ENCODE results near the gene MALL.

Gene MALL

DNA sequence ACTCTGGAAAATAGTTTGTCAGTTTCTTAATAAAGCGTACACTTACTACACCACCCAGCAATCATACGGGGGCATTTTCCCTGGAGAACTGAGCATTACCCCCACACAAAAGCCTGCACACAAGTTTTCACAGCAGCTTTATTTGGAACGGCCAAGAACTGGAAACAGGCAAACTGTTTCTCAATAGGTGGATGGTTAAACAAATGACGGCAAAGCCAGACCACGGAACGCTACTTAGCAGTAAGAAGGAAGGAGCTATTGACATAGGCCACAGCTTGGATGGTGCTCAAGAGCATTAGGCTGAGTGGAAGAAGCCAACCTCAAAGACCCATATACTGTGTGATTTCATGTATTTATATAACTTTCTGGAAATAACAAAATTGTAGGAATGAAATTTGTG lies 9.0 kb downstream of the MALL start:
- Histone ChIP-seq H3K4me1 (ENCODE audit: control extremely low read depth in 1 of 4, control insufficient read depth in 4 of 4, insufficient read depth in 4 of 4, low read length in 3 of 4) (peaks cover 0 to 26% (median 10%) of the 10 kb centered on the region in 4 experiments), H3K27me3 (replicated peaks in 2 of 5; ENCODE audit: control insufficient read depth in 4 of 5, insufficient read depth in 5 of 5, low read length in 4 of 5) (no peaks in the 10 kb centered on the region), H3K9me3 (ENCODE audit: control extremely low read depth in 1 of 5, control insufficient read depth in 4 of 5, insufficient read depth in 2 of 5, low read depth in 1 of 5, low read length in 4 of 5) (peaks cover 0 to 4% (median 0%) of the 10 kb centered on the region in 5 experiments), H3K27ac (ENCODE audit: insufficient read depth in 1 of 2, low read depth in 1 of 2, low read length in 2 of 2, poor library complexity in 1 of 2, severe bottlenecking in 2 of 2) (no peak overlapping the region), H3K36me3 (ENCODE audit: control insufficient read depth in 4 of 4, insufficient read depth in 4 of 4, low read length in 3 of 4) (no peaks in the 10 kb centered on the region), H3K4me3 (ENCODE audit: control insufficient read depth in 1 of 7, extremely low read depth in 1 of 7, insufficient read depth in 4 of 7, low read depth in 2 of 7, low read length in 6 of 7) (no peak overlapping the region)
- peak in 2 of 3 donors; percentile 41 to 50 for DNase-seq
- POLR2A ChIA-PET = no interaction called here
- WGBS (ENCODE audit: insufficient coverage) = 61% methylated on average over 3 of the region's 6 CpGs
- CTCF ChIA-PET = interaction anchor here (1.8 kb wide), 1 partner anchor 10 kb away, joined by 6 read pairs; no protein-coding TSS in a partner anchor

DNA sequence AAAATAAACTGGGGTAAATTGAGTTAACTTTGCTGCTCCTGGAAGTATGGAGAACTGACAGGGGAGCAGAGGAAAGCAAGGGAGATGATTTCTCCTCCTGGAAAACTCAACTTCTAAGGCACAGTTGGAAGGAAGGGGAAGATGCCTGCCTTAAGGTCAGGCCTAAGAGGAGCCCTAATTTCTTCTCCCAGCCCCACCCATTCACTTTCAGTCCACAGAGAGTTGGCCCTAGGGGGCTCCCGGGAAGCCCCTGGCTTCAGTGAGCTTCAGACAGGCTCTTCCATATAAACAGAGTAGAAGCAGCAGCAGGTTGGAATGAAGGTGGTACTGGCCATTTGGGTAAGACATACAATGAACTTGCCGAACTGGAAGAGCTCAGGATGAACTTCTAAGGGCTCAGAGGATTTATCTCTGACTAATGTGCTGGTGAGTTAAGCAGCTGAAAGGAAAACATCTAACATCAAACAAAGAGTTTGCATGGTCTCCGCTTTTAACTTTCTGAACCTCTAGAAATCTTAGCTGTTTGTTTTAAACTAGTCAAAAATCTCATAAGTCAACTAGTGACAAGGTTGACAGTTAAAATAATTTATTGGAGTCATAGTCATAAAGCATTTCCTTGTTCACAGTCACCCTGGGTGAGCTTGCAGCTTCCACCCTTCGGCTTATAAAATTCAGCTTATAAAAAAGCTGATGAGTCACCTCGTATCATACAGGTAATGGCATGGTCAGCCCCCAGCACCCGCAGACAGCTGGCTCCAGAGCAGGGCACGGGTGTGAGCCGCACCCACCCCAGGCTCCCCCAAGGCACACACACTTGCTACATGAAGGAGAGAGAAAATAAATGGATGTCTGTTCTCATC lies 9.8 kb downstream of the MALL start:
- peak overlapping the region in 1 of 7 experiments; percentile 38 for H3K4me3 ChIP-seq (ENCODE audit: control insufficient read depth in 1 of 7, extremely low read depth in 1 of 7, insufficient read depth in 4 of 7, low read depth in 2 of 7, low read length in 6 of 7)
- POLR2A ChIA-PET = no interaction called here
- WGBS (ENCODE audit: insufficient coverage) = 11% methylated on average over 4 of the region's 8 CpGs

GRCh38 chr2:110105183-110105582 lies 10.4 kb downstream of the MALL start:
- 98% methylated on average over 4 of the region's 4 CpGs for WGBS (ENCODE audit: insufficient coverage)
- no peak for DNase-seq

More for the DNA sequence above, 9.8 kb downstream of the MALL start:
- H3K36me3 ChIP-seq (ENCODE audit: control insufficient read depth in 4 of 4, insufficient read depth in 4 of 4, low read length in 3 of 4) = no peaks in the 10 kb centered on the region
- H3K27me3 ChIP-seq (replicated peaks in 2 of 5; ENCODE audit: control insufficient read depth in 4 of 5, insufficient read depth in 5 of 5, low read length in 4 of 5) = no peaks in the 10 kb centered on the region
- no peak overlapping the region for H3K27ac ChIP-seq (ENCODE audit: insufficient read depth in 1 of 2, low read depth in 1 of 2, low read length in 2 of 2, poor library complexity in 1 of 2, severe bottlenecking in 2 of 2)
- DNase-seq = peak; percentile 36 to 92 (median 80)
- H3K9me3 ChIP-seq (ENCODE audit: control extremely low read depth in 1 of 5, control insufficient read depth in 4 of 5, insufficient read depth in 2 of 5, low read depth in 1 of 5, low read length in 4 of 5) = peaks cover 0 to 3% (median 0%) of the 10 kb centered on the region in 5 experiments
- CTCF ChIA-PET = interaction anchor here (0.9 to 1.8 kb wide), 2 partner anchors 9 to 10 kb away, joined by 3 to 6 read pairs; no protein-coding TSS in a partner anchor
- H3K4me1 ChIP-seq (ENCODE audit: control extremely low read depth in 1 of 4, control insufficient read depth in 4 of 4, insufficient read depth in 4 of 4, low read length in 3 of 4) = peaks cover 0 to 34% (median 18%) of the 10 kb centered on the region in 4 experiments

DNA sequence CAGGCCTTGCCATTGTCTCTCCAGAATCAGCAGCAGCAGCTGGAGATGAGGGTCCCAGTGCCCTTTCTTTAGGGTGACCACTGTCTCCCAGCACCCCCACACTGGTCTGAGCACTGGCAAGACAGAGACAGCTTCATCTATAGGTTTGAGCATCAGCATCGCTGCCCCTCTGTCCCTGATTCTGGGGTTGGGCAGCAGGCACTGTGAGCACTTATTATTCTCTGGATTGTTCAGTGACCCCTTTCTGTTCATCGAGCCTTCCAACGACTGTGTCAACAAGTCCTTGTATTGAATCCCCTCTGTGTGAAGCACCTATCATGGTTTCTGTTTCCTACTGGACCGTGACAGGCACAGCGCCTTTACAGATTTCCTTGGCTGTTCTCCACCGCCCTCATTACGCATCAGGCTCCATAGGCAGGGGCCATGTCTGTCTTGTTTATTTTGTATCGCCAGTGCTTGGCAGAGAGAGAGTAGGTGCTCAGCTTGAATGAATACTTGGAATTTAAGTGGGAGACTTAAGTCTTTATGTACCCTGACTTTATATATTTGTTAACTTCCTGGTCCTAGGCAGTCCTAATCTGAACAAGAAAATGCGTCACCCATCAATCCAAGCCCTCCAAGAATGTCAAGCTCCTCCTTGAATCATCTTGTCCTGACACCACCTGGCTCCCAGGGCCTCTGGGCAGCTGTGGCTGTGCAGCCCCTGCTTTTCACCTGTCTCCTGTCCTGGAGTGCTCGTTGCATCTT lies 11.4 kb downstream of the MALL start:
- POLR2A ChIA-PET = no interaction called here
- no peaks in the 10 kb centered on the region for H3K36me3 ChIP-seq (ENCODE audit: control insufficient read depth in 4 of 4, insufficient read depth in 4 of 4, low read length in 3 of 4)
- 95% methylated on average over 10 of the region's 10 CpGs for WGBS (ENCODE audit: insufficient coverage)
- DNase-seq = no peak
- no peak overlapping the region for H3K27ac ChIP-seq (ENCODE audit: insufficient read depth in 1 of 2, low read depth in 1 of 2, low read length in 2 of 2, poor library complexity in 1 of 2, severe bottlenecking in 2 of 2)
- CTCF ChIA-PET = no interaction called here
- H3K4me3 ChIP-seq (ENCODE audit: control insufficient read depth in 1 of 7, extremely low read depth in 1 of 7, insufficient read depth in 4 of 7, low read depth in 2 of 7, low read length in 6 of 7) = no peak overlapping the region
- H3K4me1 ChIP-seq (ENCODE audit: control extremely low read depth in 1 of 4, control insufficient read depth in 4 of 4, insufficient read depth in 4 of 4, low read length in 3 of 4) = peaks cover 0 to 39% (median 24%) of the 10 kb centered on the region in 4 experiments
- no peaks in the 10 kb centered on the region for H3K27me3 ChIP-seq (replicated peaks in 2 of 5; ENCODE audit: control insufficient read depth in 4 of 5, insufficient read depth in 5 of 5, low read length in 4 of 5)
- H3K9me3 ChIP-seq (ENCODE audit: control extremely low read depth in 1 of 5, control insufficient read depth in 4 of 5, insufficient read depth in 2 of 5, low read depth in 1 of 5, low read length in 4 of 5) = peaks cover 0 to 2% (median 0%) of the 10 kb centered on the region in 5 experiments

More at GRCh38 chr2:110105183-110105582, 10.4 kb downstream of the MALL start:
- no peaks in the 10 kb centered on the region for H3K36me3 ChIP-seq (ENCODE audit: control insufficient read depth in 4 of 4, insufficient read depth in 4 of 4, low read length in 3 of 4)
- peaks cover 0 to 2% (median 0%) of the 10 kb centered on the region in 5 experiments for H3K9me3 ChIP-seq (ENCODE audit: control extremely low read depth in 1 of 5, control insufficient read depth in 4 of 5, insufficient read depth in 2 of 5, low read depth in 1 of 5, low read length in 4 of 5)
- ChIA-PET POLR2A (no interaction called here), CTCF (no interaction called here)
- H3K4me1 ChIP-seq (ENCODE audit: control extremely low read depth in 1 of 4, control insufficient read depth in 4 of 4, insufficient read depth in 4 of 4, low read length in 3 of 4) = peaks cover 0 to 39% (median 23%) of the 10 kb centered on the region in 4 experiments
- H3K4me3 ChIP-seq (ENCODE audit: control insufficient read depth in 1 of 7, extremely low read depth in 1 of 7, insufficient read depth in 4 of 7, low read depth in 2 of 7, low read length in 6 of 7) = no peak overlapping the region
- H3K27ac ChIP-seq (ENCODE audit: insufficient read depth in 1 of 2, low read depth in 1 of 2, low read length in 2 of 2, poor library complexity in 1 of 2, severe bottlenecking in 2 of 2) = no peak overlapping the region
- H3K27me3 ChIP-seq (replicated peaks in 2 of 5; ENCODE audit: control insufficient read depth in 4 of 5, insufficient read depth in 5 of 5, low read length in 4 of 5) = no peaks in the 10 kb centered on the region

- H3K4me3 ChIP-seq (ENCODE audit: control insufficient read depth in 1 of 7, extremely low read depth in 1 of 7, insufficient read depth in 4 of 7, low read depth in 2 of 7, low read length in 6 of 7) = no peak overlapping the region
- no peak overlapping the region for H3K27ac ChIP-seq (ENCODE audit: insufficient read depth in 1 of 2, low read depth in 1 of 2, low read length in 2 of 2, poor library complexity in 1 of 2, severe bottlenecking in 2 of 2)
- no peaks in the 10 kb centered on the region for H3K27me3 ChIP-seq (replicated peaks in 2 of 5; ENCODE audit: control insufficient read depth in 4 of 5, insufficient read depth in 5 of 5, low read length in 4 of 5)
- peaks cover 0 to 2% (median 0%) of the 10 kb centered on the region in 5 experiments for H3K9me3 ChIP-seq (ENCODE audit: control extremely low read depth in 1 of 5, control insufficient read depth in 4 of 5, insufficient read depth in 2 of 5, low read depth in 1 of 5, low read length in 4 of 5)
- ChIA-PET CTCF (no interaction called here), POLR2A (no interaction called here)
- H3K4me1 ChIP-seq (ENCODE audit: control extremely low read depth in 1 of 4, control insufficient read depth in 4 of 4, insufficient read depth in 4 of 4, low read length in 3 of 4) = peaks cover 0 to 39% (median 24%) of the 10 kb centered on the region in 4 experiments
- no peak for DNase-seq
- WGBS (ENCODE audit: insufficient coverage) = 88% methylated on average over 13 of the region's 20 CpGs
- H3K36me3 ChIP-seq (ENCODE audit: control insufficient read depth in 4 of 4, insufficient read depth in 4 of 4, low read length in 3 of 4) = no peaks in the 10 kb centered on the region
Measured at GRCh38 chr2:110103061-110103961, 12.3 kb downstream of the MALL start.

DNA sequence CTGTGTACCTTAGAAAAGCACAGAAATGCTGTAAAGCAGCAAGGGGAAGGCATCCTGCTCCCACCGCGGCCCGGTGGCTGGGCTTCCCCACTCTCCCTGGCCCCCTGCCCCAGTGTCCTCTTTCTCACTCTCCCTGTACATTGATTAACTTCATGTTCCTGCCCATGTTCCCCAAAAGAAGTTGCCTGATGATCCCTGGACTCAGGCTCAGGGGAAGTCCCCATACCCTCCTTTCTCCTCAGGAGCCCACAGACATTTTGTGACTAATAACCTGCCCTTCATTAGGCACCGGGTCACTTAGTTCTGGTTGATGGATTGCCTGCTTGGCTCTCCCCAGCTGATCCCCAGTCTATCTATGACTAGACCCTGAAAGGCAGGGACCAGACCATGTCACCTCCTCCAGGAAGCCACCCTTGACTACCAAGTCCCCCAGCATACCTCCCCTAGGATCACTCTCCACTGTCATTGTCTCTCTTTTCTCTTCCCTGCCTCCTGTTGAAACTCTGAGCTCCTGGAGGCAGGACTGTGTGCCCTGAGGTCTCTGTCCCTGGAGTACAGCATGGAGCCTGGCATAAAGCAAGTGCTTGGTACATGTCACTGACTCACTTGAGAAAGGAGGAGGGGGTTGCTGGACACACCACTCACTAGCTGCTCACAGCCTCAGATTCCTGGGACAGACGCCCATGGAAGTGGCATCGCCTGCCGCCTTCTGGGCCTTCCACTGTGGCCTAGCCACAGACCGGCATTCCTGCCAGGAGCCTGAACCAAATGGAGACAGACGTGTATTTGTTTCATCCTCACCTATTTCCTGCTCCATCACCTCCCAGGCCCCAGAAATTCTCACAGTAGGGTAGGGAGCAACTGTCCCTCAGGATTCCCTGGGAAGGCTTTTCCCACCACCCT lies 13.5 kb downstream of the MALL start:
- ChIA-PET POLR2A (no interaction called here), CTCF (no interaction called here)
- Histone ChIP-seq H3K4me3 (ENCODE audit: control insufficient read depth in 1 of 7, extremely low read depth in 1 of 7, insufficient read depth in 4 of 7, low read depth in 2 of 7, low read length in 6 of 7) (no peak overlapping the region), H3K27me3 (replicated peaks in 2 of 5; ENCODE audit: control insufficient read depth in 4 of 5, insufficient read depth in 5 of 5, low read length in 4 of 5) (no peaks in the 10 kb centered on the region), H3K9me3 (ENCODE audit: control extremely low read depth in 1 of 5, control insufficient read depth in 4 of 5, insufficient read depth in 2 of 5, low read depth in 1 of 5, low read length in 4 of 5) (no peaks in the 10 kb centered on the region), H3K4me1 (ENCODE audit: control extremely low read depth in 1 of 4, control insufficient read depth in 4 of 4, insufficient read depth in 4 of 4, low read length in 3 of 4) (peaks cover 0 to 37% (median 24%) of the 10 kb centered on the region in 4 experiments), H3K27ac (ENCODE audit: insufficient read depth in 1 of 2, low read depth in 1 of 2, low read length in 2 of 2, poor library complexity in 1 of 2, severe bottlenecking in 2 of 2) (no peak overlapping the region), H3K36me3 (ENCODE audit: control insufficient read depth in 4 of 4, insufficient read depth in 4 of 4, low read length in 3 of 4) (no peaks in the 10 kb centered on the region)
- 70% methylated on average over 6 of the region's 9 CpGs for WGBS (ENCODE audit: insufficient coverage)
- no peak for DNase-seq
